GM18502 (cell line): Measurements from ENCODE around the gene BMPER.

Experiments used
- ATAC-seq: cut with Tn5 transposase; IDR thresholded peaks from one replicate; pipeline ENCODE4 v1.9.1; 2021; ENCODE audit warnings: mild to moderate bottlenecking; ENCODE audit not compliant: unreplicated experiment, poor library complexity

BMPER gene

GRCh38 chr7:33961948-33962347 lies 56.6 kb downstream of the BMPER start:
- no peak for ATAC-seq

DNA sequence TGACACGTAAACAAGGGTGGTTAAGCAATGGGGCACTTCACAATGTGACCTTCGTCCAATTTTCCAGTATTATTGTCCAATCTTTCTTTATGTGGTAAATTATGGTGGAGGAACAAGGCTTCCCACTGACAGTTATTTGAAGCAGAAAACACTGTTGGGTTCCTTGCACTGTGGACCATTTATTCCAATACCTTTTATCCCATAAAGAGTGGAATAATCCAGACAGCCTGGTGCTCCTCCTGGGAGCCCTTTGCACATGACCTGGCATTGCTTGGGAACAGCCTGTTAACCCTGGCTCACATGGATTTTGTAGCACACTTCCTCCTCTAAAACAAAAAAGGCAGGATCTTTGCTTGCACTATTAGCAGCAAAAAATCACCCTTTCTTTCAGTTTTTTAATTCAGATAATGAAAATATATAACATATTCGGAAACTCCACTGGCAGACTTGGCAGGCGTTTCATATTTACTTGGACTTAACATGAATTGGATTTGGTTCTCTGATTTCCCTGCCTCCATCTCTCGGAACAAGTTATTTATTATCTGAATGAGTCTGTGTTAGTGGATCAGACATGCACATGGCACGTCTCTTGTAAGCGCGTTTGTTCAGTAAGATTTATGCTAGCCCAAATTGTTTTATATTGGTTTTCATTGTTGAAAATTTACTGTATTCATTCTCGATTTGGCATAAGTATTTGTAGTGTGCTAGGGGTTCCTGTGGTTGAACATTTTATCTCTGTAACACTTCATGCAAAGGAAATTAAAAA lies 59.3 kb downstream of the BMPER start:
- no peak for ATAC-seq

DNA sequence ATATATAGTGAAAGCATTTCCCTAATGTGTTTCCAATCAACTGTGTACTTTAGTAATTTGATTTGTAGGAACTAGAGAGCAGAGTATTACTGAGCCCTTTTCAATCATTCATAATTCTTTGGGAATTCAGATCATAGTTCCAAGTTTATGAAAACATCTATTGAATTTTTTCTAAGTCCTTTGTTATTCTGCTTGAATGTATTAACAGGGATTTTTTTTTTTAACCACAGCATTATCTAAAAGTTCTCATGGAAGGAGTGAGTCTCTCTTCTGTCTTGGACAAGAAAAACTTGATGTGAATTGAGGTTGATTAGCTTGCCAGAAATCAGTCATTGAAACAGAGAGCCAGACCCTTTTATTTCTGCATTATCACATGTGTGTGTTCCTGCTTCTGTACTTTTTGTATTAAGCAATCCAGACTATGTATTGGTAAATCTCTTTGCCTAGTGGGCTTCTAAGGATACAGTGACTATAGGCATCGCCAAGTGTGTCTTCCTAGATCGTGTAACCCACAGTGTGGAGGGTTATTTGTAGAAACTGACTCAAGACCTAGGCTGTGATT lies 59.9 kb downstream of the BMPER start:
- ATAC-seq, result no peak

GRCh38 chr7:33968591-33968990 lies 63.3 kb downstream of the BMPER start:
- ATAC-seq, result no peak

DNA sequence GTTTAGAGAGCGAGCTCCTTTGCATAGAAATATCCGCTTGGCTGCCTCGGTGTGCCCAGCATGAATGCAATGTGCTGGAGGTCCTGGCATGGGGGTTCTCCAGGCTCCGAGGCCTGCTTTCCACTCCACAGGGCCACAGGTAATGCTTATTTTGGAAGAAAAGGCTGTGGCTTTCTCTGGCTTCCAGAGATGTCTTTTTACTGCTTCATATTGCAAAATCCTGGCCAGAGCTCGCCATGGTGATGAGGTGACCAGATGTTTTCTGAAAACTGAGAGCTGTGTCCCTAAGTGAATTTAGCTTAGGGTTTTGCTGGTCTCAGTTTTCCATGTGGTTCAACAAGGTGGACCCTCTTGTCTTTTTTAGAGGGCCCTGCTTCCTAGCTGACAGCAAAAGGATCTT lies 65.2 kb downstream of the BMPER start:
- no peak for ATAC-seq

DNA sequence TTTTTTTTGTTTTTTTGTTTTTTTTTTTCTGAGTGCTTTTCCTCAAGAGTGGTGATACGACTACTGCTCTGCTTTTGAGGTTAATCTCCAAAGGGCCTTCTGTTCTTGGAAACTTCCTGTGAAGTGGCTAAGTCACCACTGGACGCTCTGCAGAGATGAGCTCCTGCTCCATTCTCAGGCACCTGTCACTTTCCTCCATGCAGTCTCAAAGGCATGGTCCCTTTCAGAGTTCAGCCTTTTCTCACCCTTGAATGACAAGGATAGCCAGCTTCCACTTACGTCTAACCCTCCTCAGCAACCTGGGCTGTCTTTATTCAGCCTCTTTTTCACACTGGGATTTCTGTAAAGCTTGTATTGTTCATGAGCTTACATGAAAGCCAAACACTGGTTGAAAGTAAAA lies 65.8 kb downstream of the BMPER start:
- ATAC-seq, result no peak

- ATAC-seq, result no peak
These were observed 68.1 kb downstream of the BMPER start for GRCh38 chr7:33973231-33974015.

- no peak for ATAC-seq
These were observed 74.0 kb downstream of the BMPER start for GRCh38 chr7:33979300-33979806.

DNA sequence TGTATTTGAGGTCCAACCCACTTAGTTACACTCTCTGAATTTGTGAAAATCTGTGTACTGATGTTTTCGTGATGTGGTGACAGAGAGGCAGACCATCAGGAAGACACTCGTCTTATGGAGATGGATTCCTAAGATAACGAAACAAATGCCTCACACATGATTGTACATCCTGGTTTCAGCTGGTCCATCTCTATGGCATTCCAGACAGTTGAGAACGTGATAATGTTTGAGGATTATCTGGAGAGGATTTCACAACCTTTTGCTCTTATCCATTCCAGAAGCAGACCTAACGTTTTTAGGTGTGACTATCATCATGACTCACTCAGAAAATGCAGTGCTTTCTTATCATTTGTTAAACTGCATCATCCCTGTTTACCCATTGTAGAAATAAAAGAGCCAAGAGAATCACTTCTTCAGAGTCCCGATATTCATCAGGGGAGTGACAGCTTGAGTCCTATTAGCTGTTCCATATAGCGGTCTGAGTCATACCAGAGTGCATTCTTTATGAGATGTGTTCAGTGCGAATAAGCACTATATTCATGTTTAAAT lies 74.5 kb downstream of the BMPER start:
- ATAC-seq, result no peak

DNA sequence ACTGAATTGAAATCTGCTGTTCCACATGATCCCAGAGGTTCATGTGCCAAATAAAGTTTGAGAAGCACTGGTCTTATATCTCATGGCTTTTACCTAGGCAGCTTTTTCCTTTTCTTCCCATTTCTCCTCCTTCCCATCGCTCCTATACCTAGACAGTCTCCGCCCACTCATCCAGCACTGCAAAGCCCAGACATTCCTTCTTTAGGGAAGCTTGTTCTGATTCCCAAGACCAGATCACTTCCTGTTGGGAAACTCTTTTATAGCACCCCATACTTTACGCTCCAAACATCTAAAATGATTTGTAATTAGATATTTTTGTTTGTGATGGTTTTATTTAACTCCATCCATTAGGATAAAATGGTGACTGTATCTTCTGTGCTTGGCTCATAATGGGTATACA lies 75.9 kb downstream of the BMPER start:
- ATAC-seq, result no peak

GRCh38 chr7:33981671-33982424 lies 76.5 kb downstream of the BMPER start:
- no peak for ATAC-seq

DNA sequence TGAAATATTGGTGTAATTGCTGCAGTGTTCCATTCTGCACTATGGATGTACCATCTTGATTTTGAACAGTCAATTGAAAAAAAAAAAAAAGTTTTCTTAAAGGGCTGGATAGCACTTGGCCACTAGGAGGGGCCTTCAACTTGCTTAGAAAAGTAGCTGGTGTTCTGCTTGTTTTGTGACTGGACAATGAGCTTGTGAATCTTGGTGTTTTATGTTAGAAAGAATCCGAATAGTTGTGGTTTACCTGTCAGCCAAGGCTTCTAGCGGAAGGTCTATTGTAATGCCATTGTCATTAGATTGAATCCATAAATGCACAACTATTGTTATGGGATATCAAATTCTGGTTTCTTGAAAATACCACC lies 77.1 kb downstream of the BMPER start:
- no peak for ATAC-seq

DNA sequence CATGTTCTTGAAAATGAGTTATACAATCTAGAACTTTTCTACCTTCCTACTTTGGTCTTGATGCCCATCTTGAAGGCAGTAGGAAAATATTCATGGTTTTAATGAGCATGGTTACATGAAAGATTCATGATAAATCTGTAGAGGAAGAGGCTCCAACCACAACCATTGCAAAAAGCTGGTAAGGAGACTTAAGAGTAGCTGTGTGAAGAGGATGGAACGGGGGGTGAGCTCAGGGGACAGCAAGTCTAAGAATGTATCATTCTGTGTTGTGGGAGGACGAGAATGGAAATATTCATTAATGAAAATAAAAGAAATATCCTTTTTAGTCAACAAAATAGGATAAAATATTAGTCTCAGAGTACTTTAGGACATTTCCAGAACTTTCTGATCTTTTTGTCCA lies 81.1 kb downstream of the BMPER start:
- ATAC-seq, result no peak

GRCh38 chr7:33986951-33987947 lies 81.9 kb downstream of the BMPER start:
- no peak for ATAC-seq

GRCh38 chr7:33996899-33997298 lies 91.6 kb downstream of the BMPER start:
- ATAC-seq, result no peak

DNA sequence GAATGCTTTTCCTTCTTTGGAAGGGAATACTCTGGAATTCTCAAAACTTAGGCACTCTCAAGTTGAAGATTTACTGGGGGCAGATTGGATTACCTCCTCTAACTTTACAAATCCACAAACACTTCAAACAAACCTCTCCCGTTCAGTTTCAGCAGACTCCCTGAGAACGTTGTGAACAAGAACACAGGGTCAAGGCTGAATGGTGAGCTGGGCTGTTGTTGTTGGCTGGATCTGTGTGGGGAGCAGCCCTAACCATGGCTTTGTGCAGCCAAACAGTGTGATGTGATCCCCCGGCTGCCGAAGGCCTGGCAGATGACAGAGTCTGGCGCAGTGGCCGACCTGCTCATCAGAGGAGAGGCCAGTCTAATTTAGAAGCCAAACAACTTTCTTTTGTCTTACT lies 93.1 kb downstream of the BMPER start:
- ATAC-seq, result no peak

DNA sequence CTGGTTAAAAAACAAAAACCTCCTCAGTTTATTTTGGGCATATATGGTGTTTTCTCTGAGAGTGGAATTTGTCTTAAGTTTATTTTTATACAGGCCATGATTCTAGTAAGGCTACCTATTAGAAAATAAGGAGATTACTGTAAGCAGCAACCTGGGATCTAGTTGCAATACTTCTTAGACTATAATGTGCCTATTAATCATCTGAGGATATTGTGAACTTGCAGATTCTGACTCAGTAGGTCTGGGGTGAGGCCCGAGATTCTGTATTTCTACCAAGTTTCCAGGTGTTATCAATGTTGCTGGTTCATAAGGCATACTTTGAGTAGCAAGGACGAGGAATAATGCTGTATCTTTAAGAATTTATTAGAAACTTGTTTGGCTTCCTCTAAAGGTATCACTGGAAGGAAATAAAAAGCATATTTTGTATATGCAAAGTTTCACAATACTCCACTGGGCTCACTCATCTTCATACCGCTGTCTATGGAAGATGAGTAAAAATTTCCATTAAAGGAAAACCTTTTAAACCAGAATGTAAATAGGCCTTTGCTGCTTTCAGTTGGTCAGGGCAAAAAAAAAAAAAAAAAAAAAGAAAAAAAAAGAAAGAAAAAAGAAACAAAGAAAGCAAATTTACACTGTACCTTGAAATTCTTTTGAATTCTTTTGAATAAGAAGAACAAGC lies 105.8 kb downstream of the BMPER start:
- ATAC-seq, result no peak

- ATAC-seq, result no peak
These were observed 106.4 kb downstream of the BMPER start for GRCh38 chr7:34011696-34012095.

DNA sequence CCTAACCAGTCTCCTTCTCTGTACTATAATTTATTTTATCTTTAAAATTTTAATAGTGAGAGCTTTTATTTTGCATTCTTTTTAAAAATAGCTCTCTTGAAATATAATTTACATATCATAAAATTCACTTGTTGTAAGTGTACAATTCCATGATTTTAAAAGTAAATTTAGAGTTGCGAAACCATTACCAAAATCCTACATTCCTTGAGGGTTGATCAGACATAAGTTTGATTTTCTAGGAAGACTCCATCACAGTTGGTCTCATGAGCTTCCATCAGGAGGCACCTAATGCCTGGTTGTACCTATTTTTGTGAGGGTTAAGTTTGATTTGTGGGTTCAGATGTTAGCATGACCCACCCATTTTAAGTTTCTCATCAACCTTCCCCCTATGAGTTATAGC lies 108.1 kb downstream of the BMPER start:
- ATAC-seq, result no peak
